OCI-M2 (cell line): ENCODE measurements around the gene RERE.

Experiments
- DNase-seq: peaks from one replicate; lab custom pipeline; 2025; ENCODE audit not compliant: unreplicated experiment; lab: John Stamatoyannopoulos, UW

Gene RERE

DNA sequence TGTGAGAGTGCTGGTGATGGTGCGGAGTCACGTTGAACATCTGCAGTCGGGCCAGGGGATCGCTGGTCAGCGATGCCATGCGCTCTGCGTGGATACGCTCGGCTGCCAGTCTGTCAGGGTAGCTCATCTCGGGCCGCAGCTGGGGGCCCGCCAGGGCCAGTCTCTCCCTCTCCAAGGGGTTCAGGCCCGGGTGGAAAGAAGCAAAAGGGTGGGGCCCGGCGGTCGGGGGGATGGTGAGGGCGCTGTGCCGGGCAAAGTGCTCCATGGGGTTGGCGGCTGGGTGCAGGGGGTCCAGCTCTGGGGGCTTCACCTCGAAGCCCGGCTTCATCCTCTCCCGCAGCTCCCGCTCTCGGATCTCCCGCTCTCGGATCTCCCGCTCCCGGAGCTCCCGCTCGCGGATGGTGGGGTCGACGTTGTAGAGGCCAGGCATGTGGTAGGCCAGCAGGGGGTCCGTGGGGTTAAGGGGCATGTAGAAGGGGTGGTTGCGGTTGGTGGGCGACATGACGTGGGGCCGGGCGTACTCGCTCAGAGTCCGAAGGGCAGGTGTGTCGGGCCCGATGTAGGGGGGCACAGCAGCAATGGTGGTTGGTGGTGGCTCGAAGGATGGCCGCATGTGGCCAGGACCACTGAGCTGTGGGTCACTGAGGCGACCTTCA, 459.1 kb downstream of the RERE start:
- no peak for DNase-seq

DNA sequence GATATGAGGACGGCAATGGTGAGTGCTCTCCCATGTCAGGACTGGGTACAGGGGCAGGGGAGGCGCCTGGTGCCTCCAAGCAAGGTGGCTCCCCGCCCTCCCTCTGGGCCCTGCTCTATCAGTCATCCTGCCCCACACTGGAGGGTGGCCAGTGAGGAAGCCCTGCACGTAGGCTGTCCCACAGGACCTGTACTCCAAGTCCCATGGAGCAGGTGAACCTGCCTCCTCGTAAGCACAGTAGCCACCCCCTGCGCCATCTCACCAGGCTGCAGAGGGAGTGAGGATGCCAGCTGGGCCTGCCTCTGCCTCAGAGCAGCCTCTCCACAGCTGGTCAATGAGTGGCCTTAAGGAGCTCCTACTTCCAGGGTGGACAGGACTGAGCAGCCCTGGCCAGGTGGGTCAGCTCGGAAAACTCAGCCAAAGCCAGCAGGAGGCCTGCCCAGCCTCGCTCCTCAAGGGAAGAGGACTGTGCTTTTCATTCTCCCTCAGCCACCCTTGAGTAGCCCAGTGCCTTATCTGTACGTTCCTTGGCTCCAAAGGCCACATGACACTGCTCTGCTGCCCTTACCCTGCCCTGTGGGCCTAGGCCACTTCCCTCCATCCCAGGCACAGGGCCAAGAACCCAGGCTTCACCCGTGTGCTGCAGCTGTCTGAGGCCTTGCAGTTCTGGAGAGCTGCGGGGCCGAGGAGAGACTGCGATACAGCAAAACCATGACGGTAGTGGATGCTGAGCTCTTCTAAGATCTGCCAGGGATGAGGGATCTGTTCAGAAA, 459.9 kb downstream of the RERE start:
- no peak for DNase-seq

- no peak for DNase-seq
Observed at GRCh38 chr1:8356256-8357209, 460.9 kb downstream of the RERE start.

- DNase-seq: no peak
Observed at GRCh38 chr1:8355439-8356255, 461.8 kb downstream of the RERE start.

GRCh38 chr1:8354038-8354437, 463.4 kb downstream of the RERE start:
- DNase-seq: no peak

GRCh38 chr1:8352886-8353785, 464.3 kb downstream of the RERE start:
- no peak for DNase-seq

DNA sequence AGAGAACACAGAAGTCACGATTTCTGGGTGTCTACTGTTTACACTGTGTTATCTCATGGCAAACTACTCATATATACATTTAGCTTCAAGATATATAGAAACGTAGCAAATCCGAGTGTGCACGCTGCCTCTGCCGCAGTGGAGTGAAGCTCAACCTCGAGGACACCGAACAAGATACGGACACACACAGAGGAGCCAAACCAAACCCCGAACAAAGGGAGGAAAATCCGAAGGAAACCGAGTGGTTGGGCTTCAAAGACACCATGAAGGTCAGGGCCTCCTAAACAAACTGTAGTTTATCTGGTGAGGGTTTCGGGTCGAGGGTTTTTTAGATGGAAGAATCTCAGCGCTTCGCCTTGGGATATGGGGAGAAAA, 465.0 kb downstream of the RERE start:
- DNase-seq: no peak

DNA sequence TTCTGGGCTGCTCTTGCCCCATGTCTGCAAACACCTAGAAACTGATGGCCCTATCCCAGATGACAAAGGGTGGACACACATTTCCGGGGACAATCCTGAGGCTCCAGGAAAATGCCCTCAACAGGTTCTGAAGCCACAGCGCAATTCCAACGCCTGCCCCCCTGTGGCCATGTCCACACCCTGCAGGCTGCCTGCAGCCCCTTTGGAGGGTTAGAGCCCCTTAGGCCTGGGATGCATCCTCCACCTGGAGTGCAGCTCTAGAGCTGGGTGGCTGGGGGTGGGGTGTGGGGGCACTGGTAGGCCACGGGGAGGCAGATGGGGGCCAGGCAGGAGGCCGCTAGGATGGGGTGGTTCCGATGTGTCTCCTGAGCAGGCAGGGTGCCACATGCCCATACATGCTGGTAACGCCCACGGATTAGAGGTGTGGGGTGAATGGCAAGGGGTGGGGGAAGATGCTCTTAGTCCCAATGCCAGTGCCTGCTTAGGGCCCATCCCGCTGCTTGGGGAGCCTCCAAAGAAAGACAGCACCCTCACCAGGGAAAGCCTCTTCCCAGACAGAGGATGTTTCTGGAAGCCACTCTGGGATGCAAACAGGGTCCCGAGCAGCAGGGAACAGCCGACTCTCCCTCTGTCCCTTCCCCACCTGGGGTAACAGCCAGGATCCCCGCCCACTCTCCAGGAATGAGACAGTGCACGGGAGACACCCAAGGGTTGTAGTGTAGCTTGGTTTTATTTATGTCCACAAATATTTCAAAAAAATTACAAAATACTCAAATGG, 465.6 kb downstream of the RERE start:
- DNase-seq: no peak

- no peak for DNase-seq
Observed at GRCh38 chr1:8350914-8351684, 466.3 kb downstream of the RERE start.

DNA sequence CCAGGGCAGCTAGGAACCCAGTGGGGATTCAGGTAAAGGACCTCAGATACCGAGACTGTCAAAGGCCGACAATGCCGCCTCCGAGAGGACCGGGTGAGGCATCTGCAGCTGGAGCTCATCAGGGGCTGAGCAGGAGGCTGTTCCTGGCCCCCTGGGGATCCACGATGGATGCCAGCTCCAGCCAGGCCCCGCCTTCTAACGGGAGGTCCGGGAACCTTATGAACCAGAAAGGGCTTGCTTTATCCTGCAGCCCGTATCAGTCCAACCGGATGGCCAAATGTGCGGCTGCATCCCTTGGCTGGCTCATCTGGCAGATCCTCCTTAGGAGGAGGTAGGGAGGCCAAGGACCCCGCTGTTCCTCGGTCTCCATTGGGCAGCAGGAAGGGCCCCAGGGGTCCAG, 467.5 kb downstream of the RERE start:
- DNase-seq: no peak

DNA sequence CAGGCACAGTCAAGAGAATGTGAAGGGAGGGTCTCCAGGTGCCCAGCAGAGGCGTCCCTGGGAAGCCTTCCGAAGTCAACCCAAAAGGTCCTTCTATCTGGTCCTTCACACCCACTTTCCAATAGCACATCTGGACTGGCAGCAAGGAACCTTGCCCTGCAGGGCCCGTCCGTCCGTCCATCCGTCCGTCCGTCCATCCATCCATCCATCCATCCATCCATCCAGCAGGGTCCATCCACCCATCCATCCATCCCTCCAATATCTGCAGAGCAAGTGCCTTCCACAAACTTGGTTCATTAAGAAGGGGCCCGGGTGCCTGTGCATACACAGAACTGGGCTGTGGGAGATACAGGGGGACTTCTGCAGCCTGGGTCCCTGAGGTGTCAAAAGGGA, 468.0 kb downstream of the RERE start:
- no peak for DNase-seq

- DNase-seq: no peak
Observed at GRCh38 chr1:8348777-8349472, 468.5 kb downstream of the RERE start.

- no peak for DNase-seq
Observed at GRCh38 chr1:8348047-8348776, 469.2 kb downstream of the RERE start.

- DNase-seq: no peak
Observed at GRCh38 chr1:8347635-8348034, 469.8 kb downstream of the RERE start.

GRCh38 chr1:8345621-8346415, 471.6 kb downstream of the RERE start:
- no peak for DNase-seq

DNA sequence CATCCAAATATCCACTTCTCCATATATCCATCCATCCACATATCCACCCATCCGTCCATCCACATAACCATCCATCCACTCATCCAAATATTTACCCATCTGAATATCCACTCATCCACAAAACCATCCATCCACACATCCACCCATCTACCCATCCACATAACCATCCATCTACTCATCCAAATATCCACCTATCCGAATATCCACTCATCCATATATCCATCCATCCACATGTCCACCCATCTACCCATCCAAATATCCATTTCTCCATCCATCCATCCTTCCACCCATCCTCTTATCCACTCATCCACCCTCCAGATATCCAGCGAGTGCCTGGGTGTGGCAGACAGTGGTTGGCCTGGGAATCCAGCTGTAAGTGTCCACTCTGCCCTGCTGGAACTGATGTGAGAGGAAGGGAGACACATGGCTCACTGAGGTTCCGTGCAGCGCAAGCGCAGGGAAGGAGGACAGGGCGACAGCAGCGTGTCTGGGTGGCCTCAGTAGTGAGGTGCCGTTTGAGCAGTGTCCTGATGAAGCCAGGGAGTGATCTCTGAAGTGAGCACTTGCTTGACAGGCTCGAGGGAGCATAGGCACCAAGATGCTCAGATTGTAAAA, 472.4 kb downstream of the RERE start:
- DNase-seq: no peak
